ENCODE data around the gene KRTAP12-2.

GRCh38 chr21:44670642-44671432 lies 4.1 kb upstream of the KRTAP12-2 start:
- TF ChIP-seq POLR2A (IDR thresholded peaks at IDR 0.05) (no peak), CTCF (IDR thresholded peaks at IDR 0.05) (no peak)

Data from lower leg skin (tissue), 3 donors.